Measurements from ENCODE around the gene TNIK. TPM values are rescaled to one million over a fixed set of nuclear protein-coding genes. Genes with fewer than 3 reads are reported as not detected.

The TNIK gene
- total RNA-seq, 4 donors from 2014 or later = 32.9 to 41.7 (median 38.0) TPM

- TF ChIP-seq CTCF (IDR thresholded peaks at IDR 0.05) (no peak), POLR2AphosphoS5 (IDR thresholded peaks at IDR 0.05) (no peak), EP300 (IDR thresholded peaks at IDR 0.05) (no peak), POLR2A (IDR thresholded peaks at IDR 0.05) (no peak)
- no peak for ATAC-seq
- H3K27me3 ChIP-seq = no peaks in the 10 kb centered on the region
- H3K4me1 ChIP-seq = no peaks in the 10 kb centered on the region
- no peak overlapping the region for H3K27ac ChIP-seq
- H3K4me3 ChIP-seq = no peak overlapping the region
- H3K9me3 ChIP-seq = no peaks in the 10 kb centered on the region
- no peaks in the 10 kb centered on the region for H3K36me3 ChIP-seq
These were observed 16.4 kb upstream of the TNIK start for GRCh38 chr3:171476532-171477102.

GRCh38 chr3:171472552-171472951 is 12.3 kb upstream of the TNIK start:
- no peaks in the 10 kb centered on the region for H3K4me1 ChIP-seq
- H3K27me3 ChIP-seq = no peaks in the 10 kb centered on the region
- no peak for TF ChIP-seq EP300 (IDR thresholded peaks at IDR 0.05)
- H3K36me3 ChIP-seq = no peaks in the 10 kb centered on the region
- H3K9me3 ChIP-seq = no peaks in the 10 kb centered on the region
- no peak for ATAC-seq
- 73 to 92% methylated on average over 2 of the region's 2 CpGs for WGBS, 2 donors (ENCODE audit: low coverage in 1 of 2)
- H3K4me3 ChIP-seq = no peak overlapping the region
- H3K27ac ChIP-seq = no peak overlapping the region

GRCh38 chr3:171470714-171471227 is 10.6 kb upstream of the TNIK start:
- WGBS, 2 donors (ENCODE audit: low coverage in 1 of 2) = 80% methylated on average over 1 of the region's 1 CpG; no CpG with 5 or more reads in 1 of the 2 donors
- ATAC-seq = no peak

GRCh38 chr3:171469376-171469775 is 9.2 kb upstream of the TNIK start:
- 85 to 88% methylated on average over 3 of the region's 3 CpGs for WGBS, 2 donors (ENCODE audit: low coverage in 1 of 2)
- no peaks in the 10 kb centered on the region for H3K9me3 ChIP-seq
- H3K27ac ChIP-seq = no peak overlapping the region
- TF ChIP-seq POLR2A (IDR thresholded peaks at IDR 0.05) (no peak), EP300 (IDR thresholded peaks at IDR 0.05) (no peak), POLR2AphosphoS5 (IDR thresholded peaks at IDR 0.05) (no peak), CTCF (IDR thresholded peaks at IDR 0.05) (no peak)
- H3K4me1 ChIP-seq = no peaks in the 10 kb centered on the region
- ATAC-seq = no peak
- H3K36me3 ChIP-seq = no peaks in the 10 kb centered on the region
- H3K27me3 ChIP-seq = no peaks in the 10 kb centered on the region
- H3K4me3 ChIP-seq = no peak overlapping the region

More at GRCh38 chr3:171470714-171471227, 10.6 kb upstream of the TNIK start:
- no peak for TF ChIP-seq POLR2A (IDR thresholded peaks at IDR 0.05)
- no peak for TF ChIP-seq CTCF (IDR thresholded peaks at IDR 0.05)
- no peak for TF ChIP-seq POLR2AphosphoS5 (IDR thresholded peaks at IDR 0.05)
- TF ChIP-seq EP300 (IDR thresholded peaks at IDR 0.05) = no peak
- Histone ChIP-seq H3K27me3 (no peaks in the 10 kb centered on the region), H3K4me1 (no peaks in the 10 kb centered on the region), H3K4me3 (no peak overlapping the region), H3K36me3 (no peaks in the 10 kb centered on the region), H3K27ac (no peak overlapping the region), H3K9me3 (no peaks in the 10 kb centered on the region)

- no peaks in the 10 kb centered on the region for H3K27me3 ChIP-seq
- H3K36me3 ChIP-seq = no peaks in the 10 kb centered on the region
- H3K4me3 ChIP-seq = no peak overlapping the region
- H3K27ac ChIP-seq = no peak overlapping the region
- ATAC-seq = no peak
- WGBS, 2 donors (ENCODE audit: low coverage in 1 of 2) = 88 to 100% methylated on average over 1 to 6 of the region's 6 CpGs
- no peak for TF ChIP-seq POLR2AphosphoS5 (IDR thresholded peaks at IDR 0.05)
- H3K9me3 ChIP-seq = no peaks in the 10 kb centered on the region
- H3K4me1 ChIP-seq = no peaks in the 10 kb centered on the region
These were observed 8.2 kb upstream of the TNIK start for GRCh38 chr3:171468296-171468906.

GRCh38 chr3:171465763-171466162 is 5.6 kb upstream of the TNIK start:
- H3K27ac ChIP-seq = no peak overlapping the region
- H3K4me1 ChIP-seq = peaks cover 0 to 17% (median 3%) of the 10 kb centered on the region in 3 donors
- 88 to 93% methylated on average over 2 of the region's 3 CpGs for WGBS, 2 donors (ENCODE audit: low coverage in 1 of 2)
- H3K36me3 ChIP-seq = no peaks in the 10 kb centered on the region
- no peak overlapping the region for H3K4me3 ChIP-seq
- H3K9me3 ChIP-seq = no peaks in the 10 kb centered on the region
- ATAC-seq = no peak
- H3K27me3 ChIP-seq = no peaks in the 10 kb centered on the region
- no peak for TF ChIP-seq EP300 (IDR thresholded peaks at IDR 0.05)
- TF ChIP-seq POLR2AphosphoS5 (IDR thresholded peaks at IDR 0.05) = no peak
- TF ChIP-seq POLR2A (IDR thresholded peaks at IDR 0.05) = no peak
- no peak for TF ChIP-seq CTCF (IDR thresholded peaks at IDR 0.05)

All from gastroesophageal sphincter (tissue), 4 donors.